Gastroesophageal sphincter (tissue), 4 donors: Measurements from ENCODE around the gene RPL13. TPM values are rescaled to one million over a fixed set of nuclear protein-coding genes. Genes with fewer than 3 reads are reported as not detected.

Experiments used
- ATAC-seq: fragments of 150-250 bp; one replicate; pipeline ENCODE4 v1.9.1; 2016; ENCODE audit warnings: mild to moderate bottlenecking, moderate library complexity
- H3K27ac ChIP-seq, 4 donors: fragments of 200-600 bp; sonication (generic) in 3 of 4; 1 replicate in 3 of 4; 2 replicates in 1 of 4; pipeline ENCODE4 v1.5.1; 2016 to 2019
- H3K27me3 ChIP-seq: fragments of 200-600 bp; sonication (generic); one replicate; pipeline ENCODE4 v1.5.1; 2019
- H3K36me3 ChIP-seq, 2 donors: fragments of 200-600 bp; sonication (generic); one replicate each; pipeline ENCODE4 v1.5.1; 2019; ENCODE audit warnings: control low read depth in 1 of 2
- H3K4me1 ChIP-seq, 3 donors: fragments of 200-600 bp; sonication (generic); 1 replicate in 2 of 3; 2 replicates in 1 of 3; pipeline ENCODE4 v1.5.1; 2016 to 2019; ENCODE audit warnings: control low read depth in 2 of 3
- H3K4me3 ChIP-seq, 2 donors: fragments of 200-600 bp; sonication (generic); one replicate each; pipeline ENCODE4 v1.5.1; 2019; ENCODE audit warnings: mild to moderate bottlenecking in 1 of 2, moderate library complexity in 1 of 2
- H3K9me3 ChIP-seq, 3 donors: fragments of 200-600 bp; sonication (generic); one replicate each; pipeline ENCODE4 v1.5.1; 2017 to 2019; ENCODE audit warnings: control low read depth in 2 of 3
- EP300 ChIP-seq: sonication (generic); formaldehyde crosslinking; IDR thresholded peaks from one replicate; pipeline ENCODE4 v1.6.1; 2017; ENCODE audit warnings: antibody characterized with exemption, mild to moderate bottlenecking
- POLR2A ChIP-seq, 2 donors: fragments of 450-650 bp; IDR thresholded peaks; one replicate each; pipeline ENCODE4 v1.6.1; 2017; ENCODE audit warnings: antibody characterized with exemption in 2 of 2, mild to moderate bottlenecking in 2 of 2, moderate library complexity in 1 of 2
- POLR2AphosphoS5 ChIP-seq: sonication (generic); formaldehyde crosslinking; IDR thresholded peaks from one replicate; pipeline ENCODE4 v1.6.1; 2017; ENCODE audit warnings: antibody characterized with exemption
- WGBS, 2 donors: methylation state at CpG; one replicate each; pipeline ENCODE4 v1.1.5; 2018; ENCODE audit warnings: low coverage in 1 of 2; 5-methylcytosine and 5-hydroxymethylcytosine counted together
- total RNA-seq, 4 donors: library from RNA; depleted of rRNA; stranded (reverse); fragments of >200 nt; gene quantifications; one replicate each; pipeline ENCODE4 v1.1.0, GENCODE V29; 2016
- TF ChIP-seq, protein P1 (sequence below), 4 experiments: fragments of 200-600 bp in 2 of 4; fragments of 450-650 bp in 2 of 4; sonication (generic) in 1 of 4; IDR thresholded peaks; one replicate each; pipeline ENCODE4 v1.5.1; 2017 to 2019; ENCODE audit warnings: antibody characterized with exemption in 4 of 4, mild to moderate bottlenecking in 2 of 4, moderate library complexity in 2 of 4

The RPL13 gene
- total RNA-seq, 4 donors from 2014 or later, result 2,888 to 7,342 (median 4,676) TPM

GRCh38 chr16:89530401-89531381 lies 29.8 kb upstream of the RPL13 start:
- no peak for ATAC-seq
- peaks cover 0 to 100% of the 10 kb centered on the region in 2 donors for H3K36me3 ChIP-seq
- WGBS, 2 donors, result 60 to 95% methylated on average over 1 to 14 of the region's 37 CpGs
- no peak overlapping the region for H3K4me3 ChIP-seq
- H3K4me1 ChIP-seq, result peaks cover 0 to 11% (median 0%) of the 10 kb centered on the region in 3 donors
- no peak for TF ChIP-seq POLR2A (IDR thresholded peaks at IDR 0.05)
- TF ChIP-seq EP300, result no peak
- TF ChIP-seq, protein P1, sequence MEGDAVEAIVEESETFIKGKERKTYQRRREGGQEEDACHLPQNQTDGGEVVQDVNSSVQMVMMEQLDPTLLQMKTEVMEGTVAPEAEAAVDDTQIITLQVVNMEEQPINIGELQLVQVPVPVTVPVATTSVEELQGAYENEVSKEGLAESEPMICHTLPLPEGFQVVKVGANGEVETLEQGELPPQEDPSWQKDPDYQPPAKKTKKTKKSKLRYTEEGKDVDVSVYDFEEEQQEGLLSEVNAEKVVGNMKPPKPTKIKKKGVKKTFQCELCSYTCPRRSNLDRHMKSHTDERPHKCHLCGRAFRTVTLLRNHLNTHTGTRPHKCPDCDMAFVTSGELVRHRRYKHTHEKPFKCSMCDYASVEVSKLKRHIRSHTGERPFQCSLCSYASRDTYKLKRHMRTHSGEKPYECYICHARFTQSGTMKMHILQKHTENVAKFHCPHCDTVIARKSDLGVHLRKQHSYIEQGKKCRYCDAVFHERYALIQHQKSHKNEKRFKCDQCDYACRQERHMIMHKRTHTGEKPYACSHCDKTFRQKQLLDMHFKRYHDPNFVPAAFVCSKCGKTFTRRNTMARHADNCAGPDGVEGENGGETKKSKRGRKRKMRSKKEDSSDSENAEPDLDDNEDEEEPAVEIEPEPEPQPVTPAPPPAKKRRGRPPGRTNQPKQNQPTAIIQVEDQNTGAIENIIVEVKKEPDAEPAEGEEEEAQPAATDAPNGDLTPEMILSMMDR (IDR thresholded peaks at IDR 0.05), result no peak
- TF ChIP-seq POLR2AphosphoS5, result no peak
- no peaks in the 10 kb centered on the region for H3K27me3 ChIP-seq
- no peak overlapping the region for H3K27ac ChIP-seq
- H3K9me3 ChIP-seq, result no peaks in the 10 kb centered on the region

GRCh38 chr16:89531821-89532526 lies 28.5 kb upstream of the RPL13 start:
- no peak for ATAC-seq
- H3K4me3 ChIP-seq, result no peak overlapping the region
- 80 to 85% methylated on average over 2 to 13 of the region's 31 CpGs for WGBS, 2 donors
- TF ChIP-seq POLR2A (IDR thresholded peaks at IDR 0.05) (no peak), EP300 (no peak), POLR2AphosphoS5 (no peak)
- TF ChIP-seq, protein P1 (IDR thresholded peaks at IDR 0.05), result no peak
- no peaks in the 10 kb centered on the region for H3K9me3 ChIP-seq
- peaks cover 0 to 11% (median 0%) of the 10 kb centered on the region in 3 donors for H3K4me1 ChIP-seq
- H3K27me3 ChIP-seq, result no peaks in the 10 kb centered on the region
- peaks cover 0 to 99% of the 10 kb centered on the region in 2 donors for H3K36me3 ChIP-seq
- peak overlapping the region in 2 of 4 donors; percentile 4 to 24 for H3K27ac ChIP-seq

GRCh38 chr16:89534252-89534756 lies 26.2 kb upstream of the RPL13 start:
- H3K36me3 ChIP-seq, result peaks cover 0 to 98% of the 10 kb centered on the region in 2 donors
- H3K27ac ChIP-seq, result peak overlapping the region in 1 of 4 donors; percentile 5
- ATAC-seq, result peak; percentile 63
- WGBS, 2 donors, result 67% methylated on average over 11 of the region's 11 CpGs; no CpG with 5 or more reads in 1 of the 2 donors
- no peak overlapping the region for H3K4me3 ChIP-seq
- no peaks in the 10 kb centered on the region for H3K27me3 ChIP-seq
- H3K9me3 ChIP-seq, result no peaks in the 10 kb centered on the region
- TF ChIP-seq POLR2A (IDR thresholded peaks at IDR 0.05) (no peak), EP300 (no peak), POLR2AphosphoS5 (no peak)
- peaks cover 0 to 11% (median 0%) of the 10 kb centered on the region in 3 donors for H3K4me1 ChIP-seq

DNA sequence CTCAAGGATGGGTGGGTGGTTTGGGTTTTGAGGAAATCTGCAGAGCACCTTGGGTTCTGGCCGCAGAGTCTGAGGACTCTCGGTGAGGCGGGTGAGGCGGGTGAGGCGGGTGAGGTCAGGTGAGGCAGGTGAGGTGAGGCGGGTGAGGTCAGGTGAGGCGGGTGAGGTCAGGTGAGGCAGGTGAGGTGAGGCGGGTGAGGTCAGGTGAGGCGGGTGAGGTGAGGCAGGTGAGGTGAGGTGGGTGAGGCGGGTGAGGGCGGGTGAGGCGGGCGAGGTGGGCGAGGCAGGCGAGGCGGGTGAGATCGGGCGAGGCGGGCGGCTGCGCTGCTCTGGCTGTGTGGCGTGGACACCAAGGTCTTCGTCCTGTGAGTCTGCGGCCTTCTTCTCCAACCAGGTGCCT lies 24.1 kb upstream of the RPL13 start:
- H3K27ac ChIP-seq, result no peak overlapping the region
- H3K36me3 ChIP-seq, result peaks cover 0 to 81% of the 10 kb centered on the region in 2 donors
- 94% methylated on average over 17 of the region's 24 CpGs; no CpG with 5 or more reads in 1 of the 2 donors for WGBS, 2 donors
- no peak for ATAC-seq
- no peak overlapping the region for H3K4me3 ChIP-seq
- no peak for TF ChIP-seq POLR2AphosphoS5
- TF ChIP-seq, protein P1 (IDR thresholded peaks at IDR 0.05), result no peak
- TF ChIP-seq EP300, result no peak
- no peak for TF ChIP-seq POLR2A (IDR thresholded peaks at IDR 0.05)
- no peaks in the 10 kb centered on the region for H3K27me3 ChIP-seq
- no peaks in the 10 kb centered on the region for H3K9me3 ChIP-seq
- peaks cover 0 to 11% (median 0%) of the 10 kb centered on the region in 3 donors for H3K4me1 ChIP-seq
